Adrenal gland (tissue), 12 donors: Measurements from ENCODE around the gene CTXND1. TPM values are rescaled to one million over a fixed set of nuclear protein-coding genes. Genes with fewer than 3 reads are reported as not detected.

Experiments
- DNase-seq, 7 donors: peaks; one replicate each; pipeline ENCODE4 v3.0.0-alpha.2; 2019 to 2020
- H3K27ac ChIP-seq, 5 donors: fragments of 200-600 bp; sonication (generic) in 4 of 5; 1 replicate in 3 of 5; 2 replicates in 2 of 5; pipeline versions ENCODE4 v1.5.1 to v1.8.0; 2016 to 2020; ENCODE audit warnings: mild to moderate bottlenecking in 1 of 5
- H3K27me3 ChIP-seq: fragments of 200-600 bp; 2 replicates; pipeline ENCODE4 v1.8.0; 2021
- H3K36me3 ChIP-seq, 2 donors: fragments of 200-600 bp; replicated peaks in 1 of 2; 1 replicate in 1 of 2; 2 replicates in 1 of 2; pipeline versions ENCODE4 v1.5.1 to v1.8.0; 2018 to 2022
- H3K4me1 ChIP-seq, 2 donors: fragments of 200-600 bp; replicated peaks in 1 of 2; 1 replicate in 1 of 2; 2 replicates in 1 of 2; pipeline versions ENCODE4 v1.5.1 to v1.8.0; 2018 to 2021
- H3K4me3 ChIP-seq, 4 donors: fragments of 200-600 bp; sonication (generic) in 3 of 4; one replicate each; pipeline ENCODE4 v1.5.1; 2016 to 2018
- H3K9me3 ChIP-seq, 3 donors: fragments of 200-600 bp; sonication (generic) in 1 of 3; replicated peaks in 1 of 3; 1 replicate in 2 of 3; 2 replicates in 1 of 3; pipeline versions ENCODE4 v1.5.1 to v1.8.0; 2016 to 2021
- POLR2A ChIP-seq, 2 donors: fragments of 450-650 bp; IDR thresholded peaks; one replicate each; pipeline ENCODE4 v1.6.1; 2017; ENCODE audit warnings: antibody characterized with exemption in 2 of 2, mild to moderate bottlenecking in 2 of 2, moderate library complexity in 1 of 2
- WGBS, 4 donors: extraction: QIAGEN DNeasy Blood & Tissue Kit in 2 of 4; methylation state at CpG; one replicate each; pipeline versions ENCODE4 v1.1.5 to v1.1.7; 2013 to 2017; 5-methylcytosine and 5-hydroxymethylcytosine counted together
- intact Hi-C, 2 donors: fragments of 100-400 bp; cut with DNase I; formaldehyde crosslinking; loops; one replicate each; pipeline versions ENCODE4 v1.14.1 to v1.15.0; 2022 to 2023
- polyA plus RNA-seq, 3 donors: library from polyadenylated mRNA; stranded (reverse); fragments of 200-250 nt in 2 of 3; fragments of 350-450 nt in 1 of 3; fragmentation: Illumina TruSeq in 1 of 3; extraction: RNeasy Lipid Tissue Mini Kit (QIAGEN cat#74804) in 1 of 3; gene quantifications; one replicate each; pipeline ENCODE4 v1.2.3, GENCODE V29; 2013 to 2014
- total RNA-seq, 9 donors: library from RNA; depleted of rRNA in 4 of 9; stranded (reverse); fragments of >200 nt in 4 of 9; fragments of 120-200 nt in 1 of 9; fragmentation: NEBNext Ultra II Directional in 1 of 9; extraction: Animal tissue kit (Norgen Biotek cat#: 25700) in 1 of 9; gene quantifications; one replicate each; pipeline versions ENCODE4 v1.1.0 to v1.2.4, GENCODE V29; 2013 to 2023
- TF ChIP-seq, protein P1 (sequence below), 6 experiments: fragments of 450-650 bp in 4 of 6; fragments of 200-600 bp in 2 of 6; sonication (generic) in 1 of 6; IDR thresholded peaks; 1 replicate in 5 of 6; 2 replicates in 1 of 6; pipeline versions ENCODE4 v1.5.1 to v1.8.0; 2016 to 2021; ENCODE audit warnings: antibody characterized with exemption in 6 of 6, mild to moderate bottlenecking in 2 of 6, moderate library complexity in 1 of 6
- donor health status: healthy with polysubstance abuse.
- donor health status: Bipolar disorder and iron deficiency.
- donor health status: DM: yes; HTN: yes; CAD: no.
- donor health status: DM: no; HTN: no; CAD: no.
- donor health status: DM: no; HTN: no; CAD: no.
- donor health status: DM: yes; HTN: yes; CAD: no.

The CTXND1 gene
- total and polyA plus RNA-seq, 12 donors = 0.55 to 17.4 (median 4.3) TPM

DNA sequence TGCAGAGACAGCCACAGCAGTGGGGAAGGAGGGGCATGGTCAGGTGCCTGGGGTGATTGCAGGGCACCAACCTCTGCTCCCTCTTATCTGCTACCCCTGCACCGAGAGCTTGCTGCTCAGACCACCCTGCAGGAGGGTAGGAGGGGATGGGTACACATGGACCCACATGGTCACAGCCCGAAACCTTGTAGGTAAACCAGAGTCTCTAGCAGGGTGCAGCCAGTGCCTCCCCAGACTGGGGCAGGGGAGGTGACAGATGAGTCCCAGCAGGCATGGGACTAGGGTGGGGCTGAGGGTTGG is 50.0 kb downstream of the CTXND1 start:
- no peak for TF ChIP-seq POLR2A (IDR thresholded peaks at IDR 0.05)
- TF ChIP-seq, protein P1, sequence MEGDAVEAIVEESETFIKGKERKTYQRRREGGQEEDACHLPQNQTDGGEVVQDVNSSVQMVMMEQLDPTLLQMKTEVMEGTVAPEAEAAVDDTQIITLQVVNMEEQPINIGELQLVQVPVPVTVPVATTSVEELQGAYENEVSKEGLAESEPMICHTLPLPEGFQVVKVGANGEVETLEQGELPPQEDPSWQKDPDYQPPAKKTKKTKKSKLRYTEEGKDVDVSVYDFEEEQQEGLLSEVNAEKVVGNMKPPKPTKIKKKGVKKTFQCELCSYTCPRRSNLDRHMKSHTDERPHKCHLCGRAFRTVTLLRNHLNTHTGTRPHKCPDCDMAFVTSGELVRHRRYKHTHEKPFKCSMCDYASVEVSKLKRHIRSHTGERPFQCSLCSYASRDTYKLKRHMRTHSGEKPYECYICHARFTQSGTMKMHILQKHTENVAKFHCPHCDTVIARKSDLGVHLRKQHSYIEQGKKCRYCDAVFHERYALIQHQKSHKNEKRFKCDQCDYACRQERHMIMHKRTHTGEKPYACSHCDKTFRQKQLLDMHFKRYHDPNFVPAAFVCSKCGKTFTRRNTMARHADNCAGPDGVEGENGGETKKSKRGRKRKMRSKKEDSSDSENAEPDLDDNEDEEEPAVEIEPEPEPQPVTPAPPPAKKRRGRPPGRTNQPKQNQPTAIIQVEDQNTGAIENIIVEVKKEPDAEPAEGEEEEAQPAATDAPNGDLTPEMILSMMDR (IDR thresholded peaks at IDR 0.05) = no peak
- no peaks in the 10 kb centered on the region for H3K27me3 ChIP-seq
- no peak overlapping the region for H3K4me3 ChIP-seq
- no peaks in the 10 kb centered on the region for H3K9me3 ChIP-seq
- H3K4me1 ChIP-seq = no peaks in the 10 kb centered on the region
- no peaks in the 10 kb centered on the region for H3K36me3 ChIP-seq
- peak in 1 of 7 donors; percentile 0 for DNase-seq
- WGBS, 4 donors = 50 to 98% (median 80%) methylated on average over 1 to 2 of the region's 2 CpGs
- H3K27ac ChIP-seq = no peak overlapping the region
- intact Hi-C loops = no loop called here

DNA sequence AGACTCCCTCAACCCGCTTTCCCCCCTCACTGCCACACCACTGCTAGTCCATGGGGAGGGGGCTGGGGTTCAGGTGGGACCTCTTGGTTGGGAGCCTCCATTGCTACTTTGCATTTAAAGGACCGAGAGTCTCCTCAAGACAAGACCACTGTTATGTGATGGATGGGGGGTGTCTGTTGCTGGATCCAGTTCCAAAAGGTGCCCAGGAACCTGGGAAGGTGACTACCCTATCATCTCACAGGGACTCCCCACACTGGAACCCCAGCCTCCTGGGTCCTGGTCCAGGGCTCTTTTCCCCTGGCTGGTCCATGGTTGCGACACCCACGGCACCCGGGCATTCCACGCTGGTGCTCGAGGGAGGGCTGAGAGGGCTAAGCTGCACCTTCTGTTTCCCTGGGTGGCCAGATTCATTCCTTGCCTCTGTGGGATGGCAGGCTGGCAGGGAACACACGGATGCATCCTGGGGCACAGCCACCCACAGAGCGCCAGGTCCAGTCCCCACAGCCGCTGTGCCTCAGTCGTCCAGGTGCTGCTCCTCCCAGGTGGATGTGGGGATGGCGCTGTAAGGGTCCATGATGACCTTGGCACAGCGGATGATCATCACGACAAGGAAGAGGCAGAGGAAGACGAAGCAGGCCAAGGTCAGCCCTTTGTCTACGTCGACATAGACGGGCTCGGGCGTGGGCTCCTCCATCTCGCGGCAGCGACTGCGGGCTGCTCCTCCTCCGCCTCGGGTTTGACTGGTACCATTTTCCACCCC is 50.6 kb downstream of the CTXND1 start:
- TF ChIP-seq POLR2A (IDR thresholded peaks at IDR 0.05) = no peak
- TF ChIP-seq, protein P1 (IDR thresholded peaks at IDR 0.05) = no peak
- Histone ChIP-seq H3K27me3 (no peaks in the 10 kb centered on the region), H3K36me3 (no peaks in the 10 kb centered on the region), H3K27ac (no peak overlapping the region), H3K4me1 (no peaks in the 10 kb centered on the region), H3K9me3 (no peaks in the 10 kb centered on the region), H3K4me3 (no peak overlapping the region)
- peak in 1 of 7 donors; percentile 31 for DNase-seq
- WGBS, 4 donors = 84 to 98% (median 90%) methylated on average over 6 to 26 of the region's 26 CpGs
- intact Hi-C loops = no loop called here

DNA sequence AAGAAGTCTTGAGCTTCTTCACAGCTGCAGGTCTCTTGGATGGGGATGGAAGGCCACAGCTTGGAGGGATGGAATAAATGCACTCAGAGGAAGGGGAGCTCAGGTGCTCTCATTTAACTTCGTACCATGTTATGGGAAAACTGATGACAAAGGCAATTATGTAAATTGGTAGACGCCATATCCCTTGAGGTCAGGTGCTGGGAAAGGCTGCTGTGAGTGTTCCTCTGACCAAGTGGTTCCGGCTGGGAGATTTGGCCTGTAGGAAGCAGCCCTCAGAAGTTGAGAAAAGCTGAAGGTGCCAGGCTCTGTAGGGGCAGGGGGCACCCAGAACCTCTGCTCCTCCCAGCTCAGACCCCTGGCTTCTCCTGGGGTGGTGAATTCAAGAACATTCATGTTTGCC is 52.1 kb downstream of the CTXND1 start:
- no peaks in the 10 kb centered on the region for H3K36me3 ChIP-seq
- no peaks in the 10 kb centered on the region for H3K4me1 ChIP-seq
- 63 to 94% (median 88%) methylated on average over 3 of the region's 3 CpGs for WGBS, 4 donors
- no peak overlapping the region for H3K4me3 ChIP-seq
- intact Hi-C loops = no loop called here
- no peak overlapping the region for H3K27ac ChIP-seq
- peak in 1 of 7 donors; percentile 2 for DNase-seq
- H3K9me3 ChIP-seq = no peaks in the 10 kb centered on the region
- TF ChIP-seq, protein P1 (IDR thresholded peaks at IDR 0.05) = no peak
- no peak for TF ChIP-seq POLR2A (IDR thresholded peaks at IDR 0.05)
- H3K27me3 ChIP-seq = no peaks in the 10 kb centered on the region

DNA sequence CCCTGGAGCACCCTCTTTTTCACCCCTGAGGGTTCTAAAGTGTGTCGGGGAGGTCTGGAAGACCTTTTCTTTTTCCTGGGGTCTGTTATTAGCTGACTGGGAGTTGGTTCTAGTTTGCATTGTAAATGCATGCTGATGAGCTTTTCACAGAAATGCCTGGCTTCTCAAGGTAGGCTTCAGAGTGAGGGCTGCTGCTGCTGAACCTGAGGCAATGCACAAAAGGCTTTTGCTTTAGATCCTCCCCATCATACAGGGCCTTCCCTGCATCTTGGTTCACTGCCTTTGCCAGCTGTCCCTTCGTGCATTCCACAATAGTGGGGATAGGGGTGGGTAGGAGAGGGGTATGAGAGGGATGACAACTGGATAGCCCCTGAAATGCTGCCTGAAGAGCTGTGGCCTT is 52.6 kb downstream of the CTXND1 start:
- no peaks in the 10 kb centered on the region for H3K27me3 ChIP-seq
- peak in 1 of 7 donors; percentile 17 for DNase-seq
- H3K4me1 ChIP-seq = no peaks in the 10 kb centered on the region
- TF ChIP-seq, protein P1 (IDR thresholded peaks at IDR 0.05) = no peak
- TF ChIP-seq POLR2A (IDR thresholded peaks at IDR 0.05) = no peak
- no peak overlapping the region for H3K4me3 ChIP-seq
- H3K9me3 ChIP-seq = no peaks in the 10 kb centered on the region
- WGBS, 4 donors = 70 to 81% (median 75%) methylated on average over 2 of the region's 2 CpGs
- intact Hi-C loops = no loop called here
- no peaks in the 10 kb centered on the region for H3K36me3 ChIP-seq
- H3K27ac ChIP-seq = no peak overlapping the region
